Lower leg skin (tissue), 4 donors: Measurements from ENCODE around the gene GPSM3. TPM values are rescaled to one million over a fixed set of nuclear protein-coding genes. Genes with fewer than 3 reads are reported as not detected.

Experiments used
- DNase-seq, 2 donors: peaks; one replicate each; pipeline ENCODE4 v3.0.0-alpha.2; 2019; ENCODE audit warnings: low spot score in 2 of 2
- H3K4me3 ChIP-seq: fragments of 200-600 bp; sonication (generic); 2 replicates; pipeline ENCODE4 v1.5.1; 2017; ENCODE audit warnings: mild to moderate bottlenecking, low read depth; ENCODE audit not compliant: poor library complexity, severe bottlenecking
- POLR2A ChIP-seq, 2 donors: fragments of 450-650 bp; IDR thresholded peaks; one replicate each; pipeline ENCODE4 v1.6.1; 2016 to 2017; ENCODE audit warnings: antibody characterized with exemption in 2 of 2, mild to moderate bottlenecking in 1 of 2, moderate library complexity in 1 of 2
- WGBS, 2 donors: methylation state at CpG; one replicate each; pipeline ENCODE4 v1.1.5; 2018; 5-methylcytosine and 5-hydroxymethylcytosine counted together
- intact Hi-C: fragments of 100-400 bp; cut with DNase I; formaldehyde crosslinking; loops from one replicate; pipeline ENCODE4 v1.15.0; 2023; ENCODE audit warnings: low total_unique reads
- total RNA-seq, 4 donors: library from RNA; depleted of rRNA; stranded (reverse); fragments of >200 nt; gene quantifications; one replicate each; pipeline ENCODE4 v1.1.0, GENCODE V29; 2016
- TF ChIP-seq, protein P1 (sequence below), 3 donors: fragments of 450-650 bp; IDR thresholded peaks; one replicate each; pipeline ENCODE4 v1.5.1; 2016; ENCODE audit warnings: antibody characterized with exemption in 3 of 3, mild to moderate bottlenecking in 3 of 3, moderate library complexity in 2 of 3

The GPSM3 gene
- total RNA-seq, 4 donors from 2014 or later, result 0.69 to 7.5 (median 4.3) TPM

DNA sequence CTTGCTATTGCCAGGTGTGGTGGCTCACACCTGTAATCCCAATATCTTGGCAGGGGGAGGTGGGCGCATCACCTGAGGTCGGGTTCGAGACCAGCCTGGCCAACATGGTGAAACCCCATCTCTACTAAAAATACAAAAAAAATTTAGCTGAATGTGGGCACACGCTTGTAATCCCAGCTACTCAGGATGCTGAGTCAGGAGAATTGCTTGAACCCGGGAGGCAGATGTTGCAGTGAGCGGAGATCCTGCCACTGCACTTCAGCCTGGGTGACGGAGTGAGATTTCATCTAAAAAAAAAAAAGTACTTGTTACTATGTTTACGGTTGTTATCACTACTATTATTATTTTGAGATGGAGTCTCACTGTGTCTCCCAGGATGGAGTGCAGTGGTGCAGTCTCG is 35.6 kb downstream of the GPSM3 start:
- intact Hi-C loops, result no loop called here
- TF ChIP-seq, protein P1, sequence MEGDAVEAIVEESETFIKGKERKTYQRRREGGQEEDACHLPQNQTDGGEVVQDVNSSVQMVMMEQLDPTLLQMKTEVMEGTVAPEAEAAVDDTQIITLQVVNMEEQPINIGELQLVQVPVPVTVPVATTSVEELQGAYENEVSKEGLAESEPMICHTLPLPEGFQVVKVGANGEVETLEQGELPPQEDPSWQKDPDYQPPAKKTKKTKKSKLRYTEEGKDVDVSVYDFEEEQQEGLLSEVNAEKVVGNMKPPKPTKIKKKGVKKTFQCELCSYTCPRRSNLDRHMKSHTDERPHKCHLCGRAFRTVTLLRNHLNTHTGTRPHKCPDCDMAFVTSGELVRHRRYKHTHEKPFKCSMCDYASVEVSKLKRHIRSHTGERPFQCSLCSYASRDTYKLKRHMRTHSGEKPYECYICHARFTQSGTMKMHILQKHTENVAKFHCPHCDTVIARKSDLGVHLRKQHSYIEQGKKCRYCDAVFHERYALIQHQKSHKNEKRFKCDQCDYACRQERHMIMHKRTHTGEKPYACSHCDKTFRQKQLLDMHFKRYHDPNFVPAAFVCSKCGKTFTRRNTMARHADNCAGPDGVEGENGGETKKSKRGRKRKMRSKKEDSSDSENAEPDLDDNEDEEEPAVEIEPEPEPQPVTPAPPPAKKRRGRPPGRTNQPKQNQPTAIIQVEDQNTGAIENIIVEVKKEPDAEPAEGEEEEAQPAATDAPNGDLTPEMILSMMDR (IDR thresholded peaks at IDR 0.05), result no peak
- no peak for TF ChIP-seq POLR2A (IDR thresholded peaks at IDR 0.05)
- WGBS, 2 donors, result 92 to 93% methylated on average over 9 of the region's 9 CpGs
- DNase-seq, result no peak
- H3K4me3 ChIP-seq, result no peak overlapping the region

DNA sequence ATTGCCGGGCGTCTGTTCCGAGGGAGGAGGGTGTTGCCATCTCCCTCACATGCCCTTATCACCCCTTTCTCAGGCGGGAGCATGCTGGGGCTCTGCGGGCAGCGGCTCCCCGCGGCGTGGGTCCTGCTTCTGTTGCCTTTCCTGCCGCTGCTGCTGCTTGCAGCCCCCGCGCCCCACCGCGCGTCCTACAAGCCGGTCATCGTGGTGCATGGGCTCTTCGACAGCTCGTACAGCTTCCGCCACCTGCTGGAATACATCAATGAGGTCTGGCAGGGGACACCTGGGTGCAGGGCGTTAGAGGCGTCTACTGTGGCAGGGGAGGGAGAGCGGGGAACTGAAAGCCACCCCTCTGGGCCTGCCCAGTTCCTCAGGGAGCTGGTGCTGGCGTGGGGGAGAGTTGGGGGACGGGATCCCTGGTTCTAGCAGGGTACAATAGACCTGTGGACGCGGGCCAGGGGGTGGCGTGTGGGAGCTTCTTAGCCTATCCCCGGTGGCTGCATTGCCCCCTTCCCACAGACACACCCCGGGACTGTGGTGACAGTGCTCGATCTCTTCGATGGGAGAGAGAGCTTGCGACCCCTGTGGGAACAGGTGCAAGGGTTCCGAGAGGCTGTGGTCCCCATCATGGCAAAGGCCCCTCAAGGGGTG is 37.8 kb downstream of the GPSM3 start:
- TF ChIP-seq, protein P1 (IDR thresholded peaks at IDR 0.05), result peak in 1 of 3 donors; percentile 70
- TF ChIP-seq POLR2A (IDR thresholded peaks at IDR 0.05), result no peak
- DNase-seq, result no peak
- WGBS, 2 donors, result 6% methylated on average over 27 to 29 of the region's 34 CpGs
- H3K4me3 ChIP-seq, result peak overlapping the region; percentile 76
- intact Hi-C loops, result no loop called here

DNA sequence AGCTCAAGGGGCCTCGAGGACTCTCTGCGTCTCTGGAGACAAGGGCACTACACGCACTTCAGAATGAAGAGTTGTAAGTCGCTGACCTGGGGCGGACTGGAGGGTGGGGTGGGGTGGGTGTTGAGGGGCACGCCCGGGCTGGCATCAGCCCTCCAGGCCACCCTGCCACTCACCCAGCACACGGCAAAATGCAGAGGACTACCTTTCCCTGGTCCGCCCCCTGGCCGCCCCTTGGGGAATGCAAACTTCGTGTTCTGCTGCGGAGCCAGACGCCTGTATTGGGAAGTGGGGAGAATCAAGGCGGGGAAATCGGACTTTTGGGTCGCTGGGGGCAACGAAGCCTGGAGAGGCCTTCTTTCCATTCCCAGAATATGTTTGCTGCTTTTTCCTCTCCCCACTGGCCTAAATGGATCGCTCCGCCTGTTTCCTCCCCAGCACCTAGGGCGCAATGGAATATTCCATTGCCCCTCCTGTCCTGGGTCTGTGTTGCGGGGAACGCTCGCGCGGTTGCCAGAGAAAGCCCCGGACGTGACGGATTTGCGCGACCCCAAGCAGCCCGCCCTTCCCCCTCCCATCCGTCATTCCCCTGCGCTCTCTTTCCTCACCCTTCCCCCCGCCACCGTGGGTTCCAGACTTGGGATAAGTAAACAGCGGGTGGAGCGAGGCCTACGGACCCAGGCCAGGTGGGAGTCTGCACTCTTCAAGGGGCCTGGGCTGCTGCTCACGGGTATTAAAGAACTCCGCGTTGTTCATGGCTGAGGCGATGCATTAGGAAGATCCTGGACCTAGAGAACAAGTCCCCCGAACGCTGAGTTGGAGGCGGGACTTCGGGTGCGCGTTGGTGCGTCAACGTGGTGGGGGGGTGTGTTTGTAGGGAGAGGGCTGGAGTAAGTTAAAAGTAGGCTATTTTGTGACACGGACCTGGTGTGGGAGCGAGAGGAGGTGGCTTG is 38.6 kb downstream of the GPSM3 start, which contains the start of gene PPT2:
PPT2 (plus strand) TSS at position 578 of the 950 bp plus-strand sequence. CDS start 454 bp downstream, outside the sequence.
- peak; percentile 88 to 98 for DNase-seq

DNA sequence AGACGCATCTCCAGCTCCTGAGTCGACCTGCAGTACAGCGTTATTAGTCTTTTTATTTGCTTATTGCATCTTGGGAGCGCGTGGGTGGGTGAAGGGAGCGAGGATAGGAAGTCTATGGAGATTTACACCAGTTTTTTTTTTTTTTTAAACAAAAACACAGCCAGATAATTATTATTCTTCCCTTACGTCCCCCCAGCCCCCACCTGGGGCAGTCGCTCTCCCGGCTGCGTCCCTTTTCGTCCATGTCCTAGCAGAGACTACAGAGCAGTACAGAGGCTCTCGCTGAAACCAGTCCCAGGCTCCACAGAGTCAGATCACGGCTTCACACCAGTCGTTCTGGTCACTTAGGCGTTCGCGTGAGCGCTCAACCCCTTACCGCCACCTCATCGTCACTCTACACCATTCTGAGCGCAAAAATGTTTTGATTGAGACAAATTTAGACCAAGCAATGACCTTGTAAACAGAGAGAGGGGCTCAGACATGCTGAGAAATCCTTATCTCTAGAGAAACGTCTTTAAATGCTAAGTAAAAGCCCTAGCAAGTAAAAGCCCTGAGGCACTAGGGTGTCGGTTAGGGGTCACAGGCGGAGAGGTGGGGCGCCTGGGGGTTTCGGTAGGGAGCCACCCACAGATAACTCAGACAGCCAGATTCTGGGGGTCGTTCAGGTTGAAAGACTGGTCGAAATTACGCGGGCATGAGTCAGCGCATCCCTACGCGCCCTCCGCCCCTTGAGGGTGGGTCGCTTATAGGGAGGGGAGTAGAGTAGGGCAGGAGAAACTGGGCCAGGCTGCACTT is 39.5 kb downstream of the GPSM3 start:
- peak overlapping the region; percentile 76 for H3K4me3 ChIP-seq
- 18 to 25% methylated on average over 35 of the region's 35 CpGs for WGBS, 2 donors
- peak in 1 of 2 donors; percentile 26 for DNase-seq
- intact Hi-C loops, result no loop called here
- no peak for TF ChIP-seq POLR2A (IDR thresholded peaks at IDR 0.05)
- TF ChIP-seq, protein P1 (IDR thresholded peaks at IDR 0.05), result no peak

More for the DNA sequence above, 38.6 kb downstream of the GPSM3 start, which contains the start of gene PPT2:
- intact Hi-C loops, result no loop called here
- H3K4me3 ChIP-seq, result peak within 1 kb of the TSS; percentile 76
- TF ChIP-seq, protein P1 (IDR thresholded peaks at IDR 0.05), result no peak
- TF ChIP-seq POLR2A (IDR thresholded peaks at IDR 0.05), result no peak
- WGBS, 2 donors, result 1% methylated on average over 50 to 52 of the region's 52 CpGs
